Osteoblast (primary cell): ENCODE results near the gene FAM47E. TPM values are rescaled to one million over a fixed set of nuclear protein-coding genes. Genes with fewer than 3 reads are reported as not detected.

Experiments
- DNase-seq: peaks from one replicate; pipeline ENCODE4 v3.0.0; 2011; ENCODE audit warnings: low spot score, mixed read lengths; ENCODE audit not compliant: insufficient read length; ENCODE audit errors: missing footprints
- H2AFZ ChIP-seq: 2 replicates; pipeline ENCODE4 v1.6.0; 2011; ENCODE audit warnings: mild to moderate bottlenecking, low read length
- H3K27ac ChIP-seq: 2 replicates; pipeline ENCODE4 v1.5.1; 2011; ENCODE audit warnings: mild to moderate bottlenecking, low read depth, low read length, moderate library complexity
- H3K27me3 ChIP-seq: 2 replicates; pipeline ENCODE4 v1.6.0; 2012; ENCODE audit warnings: mild to moderate bottlenecking, control low read depth, inconsistent platforms, low read length, moderate library complexity; ENCODE audit not compliant: insufficient read depth
- H3K36me3 ChIP-seq: 2 replicates; pipeline ENCODE4 v1.5.1; 2011; ENCODE audit warnings: mild to moderate bottlenecking, low read length, control low read depth, moderate library complexity; ENCODE audit not compliant: insufficient read depth
- H3K4me1 ChIP-seq: 2 replicates; pipeline ENCODE4 v1.5.1; 2011; ENCODE audit warnings: mild to moderate bottlenecking, low read length, control low read depth, moderate library complexity; ENCODE audit not compliant: insufficient read depth
- H3K4me2 ChIP-seq: 2 replicates; pipeline ENCODE4 v1.6.0; 2011; ENCODE audit warnings: mild to moderate bottlenecking, low read length; ENCODE audit not compliant: insufficient read depth
- H3K4me3 ChIP-seq: fragments of 200-600 bp; sonication (generic); 3 replicates; pipeline ENCODE4 v1.5.1; 2012; ENCODE audit warnings: mild to moderate bottlenecking, low read length, inconsistent platforms; ENCODE audit not compliant: insufficient read depth
- H3K79me2 ChIP-seq: 2 replicates; pipeline ENCODE4 v1.6.0; 2012; ENCODE audit warnings: mild to moderate bottlenecking, low read length, control low read depth, inconsistent platforms; ENCODE audit not compliant: insufficient read depth
- H3K9me3 ChIP-seq: 2 replicates; pipeline ENCODE4 v1.5.1; 2011; ENCODE audit warnings: low read depth, low read length, control low read depth
- H4K20me1 ChIP-seq: 2 replicates; pipeline ENCODE4 v1.6.0; 2012; ENCODE audit warnings: mild to moderate bottlenecking, low read length, control low read depth; ENCODE audit not compliant: insufficient read depth
- CTCF ChIP-seq: IDR thresholded peaks from 2 replicates; pipeline ENCODE4 v1.5.1; 2011; ENCODE audit warnings: mild to moderate bottlenecking, low read depth, low read length, moderate library complexity; ENCODE audit errors: extremely low read depth
- total RNA-seq: library from RNA; depleted of rRNA; stranded (reverse); fragments of >200 nt; gene quantifications from 2 replicates; pipeline ENCODE4 v1.2.3, GENCODE V29; 2012

Gene FAM47E
- total RNA-seq, 1 donor: 0.36 TPM

GRCh38 chr4:76305971-76306881, 54.7 kb downstream of the FAM47E start, which contains the start of gene STBD1:
Gene STBD1, plus strand, starts transcription at chr4:76306733. Its CDS starts 37 bp downstream, at chr4:76306770.
- Histone ChIP-seq H3K4me3 (peak within 1 kb of the TSS; percentile 85), H2AFZ (peak within 1 kb of the TSS; percentile 89), H3K9me3 (no peaks in the 10 kb centered on the region), H3K79me2 (peaks cover 21% of the 10 kb centered on the region), H3K27ac (peak within 1 kb of the TSS; percentile 60), H3K27me3 (no peaks in the 10 kb centered on the region), H3K4me1 (peaks cover 22% of the 10 kb centered on the region), H4K20me1 (peaks cover 3% of the 10 kb centered on the region), H3K4me2 (peak within 1 kb of the TSS; percentile 87), H3K36me3 (peaks cover 4% of the 10 kb centered on the region)
- TF ChIP-seq CTCF: no peak
- peak; percentile 97 for DNase-seq

DNA sequence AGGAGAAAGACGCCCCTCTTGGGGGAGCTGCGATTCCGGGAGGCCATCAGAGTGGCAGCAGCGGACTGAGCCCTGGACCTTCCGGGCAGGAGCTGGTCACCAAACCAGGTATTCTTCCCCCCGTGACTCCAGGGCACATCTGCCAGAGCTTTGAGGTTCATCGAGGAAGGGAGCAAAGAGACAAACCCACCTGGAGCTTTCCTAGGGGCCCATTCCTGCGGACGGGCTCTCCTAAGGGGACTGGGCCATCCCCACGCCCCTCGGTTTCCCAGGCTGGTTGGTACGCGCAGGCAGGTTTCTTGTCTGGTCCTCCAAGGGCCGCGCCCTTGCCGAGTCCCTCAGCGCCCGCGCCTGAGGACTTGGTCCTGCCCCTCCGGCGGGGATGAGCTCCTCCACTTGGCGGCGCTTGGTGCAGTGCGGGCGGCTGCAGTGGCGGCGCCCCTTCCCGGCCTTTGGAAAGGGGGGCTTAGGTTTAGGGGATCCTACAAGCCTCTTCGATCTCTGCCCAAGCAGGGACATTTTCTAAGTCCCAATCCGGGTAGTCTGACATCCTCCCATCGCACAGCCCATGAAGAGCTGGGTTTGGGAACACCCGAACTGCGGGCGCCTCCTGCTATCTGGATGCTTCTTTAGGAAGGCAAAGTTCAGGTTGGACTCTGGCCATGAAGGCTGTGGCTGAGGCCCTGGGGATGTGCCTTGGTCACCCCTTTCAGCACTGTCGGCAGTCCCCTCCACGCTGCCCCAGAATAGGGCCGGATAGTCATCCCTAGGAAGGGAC, 55.5 kb downstream of the FAM47E start:
- H3K9me3 ChIP-seq: no peaks in the 10 kb centered on the region
- peak; percentile 96 for DNase-seq
- peaks cover 21% of the 10 kb centered on the region for H3K79me2 ChIP-seq
- H3K27ac ChIP-seq: no peak overlapping the region
- H3K36me3 ChIP-seq: peaks cover 4% of the 10 kb centered on the region
- peaks cover 14% of the 10 kb centered on the region for H3K4me1 ChIP-seq
- H3K4me3 ChIP-seq: peak overlapping the region; percentile 85
- H3K4me2 ChIP-seq: peak overlapping the region; percentile 87
- H4K20me1 ChIP-seq: no peaks in the 10 kb centered on the region
- H2AFZ ChIP-seq: peak overlapping the region; percentile 89
- no peaks in the 10 kb centered on the region for H3K27me3 ChIP-seq
- TF ChIP-seq CTCF: peak; percentile 36

DNA sequence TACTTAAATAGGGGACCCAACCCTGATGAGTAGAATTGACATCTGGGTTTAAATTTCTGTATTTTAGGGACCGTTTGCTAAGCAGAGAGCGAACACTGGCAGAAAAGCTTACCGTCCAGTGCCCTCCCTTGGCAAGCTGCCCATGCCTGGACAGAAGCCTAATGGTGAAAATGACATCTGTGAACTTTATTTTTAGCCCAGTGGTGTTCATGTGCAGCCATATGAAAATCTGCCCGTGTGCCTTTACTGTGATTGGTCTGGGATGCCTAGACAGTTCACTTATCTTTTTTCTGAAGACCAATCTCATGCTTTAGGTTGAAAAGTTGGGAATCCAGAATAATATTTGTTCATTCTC, 56.1 kb downstream of the FAM47E start:
- Histone ChIP-seq H3K27me3 (no peaks in the 10 kb centered on the region), H2AFZ (peak overlapping the region; percentile 89)

More for the DNA sequence above, 56.1 kb downstream of the FAM47E start:
- peaks cover 11% of the 10 kb centered on the region for H3K4me1 ChIP-seq
- peaks cover 4% of the 10 kb centered on the region for H3K36me3 ChIP-seq
- H3K4me2 ChIP-seq: peak overlapping the region; percentile 87
- no peak for DNase-seq
- no peaks in the 10 kb centered on the region for H3K9me3 ChIP-seq
- H3K4me3 ChIP-seq: peak overlapping the region; percentile 85
- H3K27ac ChIP-seq: no peak overlapping the region
- no peaks in the 10 kb centered on the region for H4K20me1 ChIP-seq
- TF ChIP-seq CTCF: no peak
- peaks cover 21% of the 10 kb centered on the region for H3K79me2 ChIP-seq
